Endothelial cell (in vitro differentiated cells): ENCODE results near the gene UNKL. TPM values are rescaled to one million over a fixed set of nuclear protein-coding genes. Genes with fewer than 3 reads are reported as not detected.

Source experiments
- DNase-seq: peaks from one replicate; pipeline ENCODE4 v3.0.0; 2021; ENCODE audit warnings: low spot score
- H3K27ac Mint-ChIP-seq: one replicate; pipeline ENCODE4 v1.8.0; 2021; ENCODE audit warnings: mixed read lengths, inconsistent platforms; ENCODE audit not compliant: unreplicated experiment
- H3K27me3 Mint-ChIP-seq: one replicate; pipeline ENCODE4 v1.8.0; 2021; ENCODE audit warnings: mild to moderate bottlenecking, moderate library complexity, mixed read lengths, inconsistent platforms; ENCODE audit not compliant: unreplicated experiment
- H3K36me3 Mint-ChIP-seq: one replicate; pipeline ENCODE4 v1.8.0; 2021; ENCODE audit warnings: mild to moderate bottlenecking, low read depth, mixed read lengths, inconsistent platforms; ENCODE audit not compliant: unreplicated experiment
- H3K4me1 Mint-ChIP-seq: one replicate; pipeline ENCODE4 v1.8.0; 2021; ENCODE audit warnings: mild to moderate bottlenecking, mixed read lengths, inconsistent platforms; ENCODE audit not compliant: unreplicated experiment
- H3K4me3 Mint-ChIP-seq: one replicate; pipeline ENCODE4 v1.8.0; 2021; ENCODE audit warnings: mild to moderate bottlenecking, mixed read lengths, inconsistent platforms; ENCODE audit not compliant: unreplicated experiment
- H3K9me3 Mint-ChIP-seq: one replicate; pipeline ENCODE4 v1.8.0; 2021; ENCODE audit warnings: mixed read lengths, inconsistent platforms; ENCODE audit not compliant: unreplicated experiment
- total RNA-seq: library from RNA; stranded (reverse); fragmentation: NEBNext Ultra II Directional; extraction: Animal tissue kit (Norgen Biotek cat#: 25700); gene quantifications from one replicate; pipeline ENCODE4 v1.2.1, GENCODE V29; 2021; ENCODE audit not compliant: unreplicated experiment
- TF ChIP-seq, protein P1 (sequence below): fragments of 200-600 bp; sonication (generic); IDR thresholded peaks from one replicate; pipeline ENCODE4 v1.5.0; 2021; ENCODE audit warnings: antibody characterized with exemption; ENCODE audit not compliant: unreplicated experiment

UNKL gene
- total RNA-seq, 1 donor from 2014 or later: 30.3 TPM

DNA sequence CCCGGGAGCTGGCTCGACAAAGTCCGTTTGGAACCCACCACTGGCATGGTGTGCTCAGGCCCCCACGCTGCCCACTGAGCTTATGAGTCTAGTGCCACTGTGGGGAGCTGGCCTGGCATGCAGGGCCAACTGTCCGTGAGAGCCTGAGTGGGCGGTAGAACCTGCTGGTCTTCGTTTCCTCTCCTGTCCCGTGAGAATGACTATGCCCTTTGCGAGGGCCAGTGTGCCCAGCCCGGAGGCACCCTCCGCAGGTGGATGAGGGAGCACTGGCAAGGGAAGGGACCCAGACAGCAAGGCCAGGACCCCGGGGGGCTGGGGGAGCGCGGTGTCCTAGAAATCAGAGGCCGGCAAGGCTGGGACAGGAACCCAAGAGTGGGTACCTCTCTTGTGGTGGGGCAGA lies 77.9 kb downstream of the UNKL start:
- no peak for DNase-seq
- peaks cover 2% of the 10 kb centered on the region for H3K4me1 Mint-ChIP-seq
- peaks cover 11% of the 10 kb centered on the region for H3K27me3 Mint-ChIP-seq
- H3K9me3 Mint-ChIP-seq: no peaks in the 10 kb centered on the region
- H3K4me3 Mint-ChIP-seq: no peak overlapping the region
- H3K27ac Mint-ChIP-seq: peak overlapping the region; percentile 52
- TF ChIP-seq, protein P1, sequence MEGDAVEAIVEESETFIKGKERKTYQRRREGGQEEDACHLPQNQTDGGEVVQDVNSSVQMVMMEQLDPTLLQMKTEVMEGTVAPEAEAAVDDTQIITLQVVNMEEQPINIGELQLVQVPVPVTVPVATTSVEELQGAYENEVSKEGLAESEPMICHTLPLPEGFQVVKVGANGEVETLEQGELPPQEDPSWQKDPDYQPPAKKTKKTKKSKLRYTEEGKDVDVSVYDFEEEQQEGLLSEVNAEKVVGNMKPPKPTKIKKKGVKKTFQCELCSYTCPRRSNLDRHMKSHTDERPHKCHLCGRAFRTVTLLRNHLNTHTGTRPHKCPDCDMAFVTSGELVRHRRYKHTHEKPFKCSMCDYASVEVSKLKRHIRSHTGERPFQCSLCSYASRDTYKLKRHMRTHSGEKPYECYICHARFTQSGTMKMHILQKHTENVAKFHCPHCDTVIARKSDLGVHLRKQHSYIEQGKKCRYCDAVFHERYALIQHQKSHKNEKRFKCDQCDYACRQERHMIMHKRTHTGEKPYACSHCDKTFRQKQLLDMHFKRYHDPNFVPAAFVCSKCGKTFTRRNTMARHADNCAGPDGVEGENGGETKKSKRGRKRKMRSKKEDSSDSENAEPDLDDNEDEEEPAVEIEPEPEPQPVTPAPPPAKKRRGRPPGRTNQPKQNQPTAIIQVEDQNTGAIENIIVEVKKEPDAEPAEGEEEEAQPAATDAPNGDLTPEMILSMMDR: no peak
- no peaks in the 10 kb centered on the region for H3K36me3 Mint-ChIP-seq

DNA sequence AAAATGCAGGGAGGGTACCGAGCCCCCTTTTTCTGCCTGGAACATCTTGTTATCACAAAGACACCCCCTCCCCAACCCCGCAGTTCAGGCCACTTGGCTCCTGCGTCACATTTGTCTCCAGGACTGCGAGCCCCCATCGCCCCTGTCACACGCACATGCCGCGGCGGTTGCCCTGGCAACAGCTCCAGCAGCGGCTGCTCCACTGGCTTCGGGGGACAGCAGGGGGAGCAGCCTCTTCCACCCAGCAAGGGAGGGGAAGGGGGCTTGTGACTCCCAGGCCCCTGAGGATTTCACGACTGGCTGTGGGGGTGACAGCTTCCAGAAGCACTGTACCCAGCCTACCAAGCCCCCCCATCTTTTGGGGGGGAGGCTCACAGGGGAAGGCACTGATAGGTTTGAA lies 78.5 kb downstream of the UNKL start:
- DNase-seq: no peak
- TF ChIP-seq, protein P1: no peak
- Mint-ChIP-seq H3K36me3 (no peaks in the 10 kb centered on the region), H3K9me3 (no peaks in the 10 kb centered on the region), H3K4me3 (no peak overlapping the region), H3K27ac (no peak overlapping the region), H3K4me1 (peaks cover 4% of the 10 kb centered on the region), H3K27me3 (peaks cover 16% of the 10 kb centered on the region)

DNA sequence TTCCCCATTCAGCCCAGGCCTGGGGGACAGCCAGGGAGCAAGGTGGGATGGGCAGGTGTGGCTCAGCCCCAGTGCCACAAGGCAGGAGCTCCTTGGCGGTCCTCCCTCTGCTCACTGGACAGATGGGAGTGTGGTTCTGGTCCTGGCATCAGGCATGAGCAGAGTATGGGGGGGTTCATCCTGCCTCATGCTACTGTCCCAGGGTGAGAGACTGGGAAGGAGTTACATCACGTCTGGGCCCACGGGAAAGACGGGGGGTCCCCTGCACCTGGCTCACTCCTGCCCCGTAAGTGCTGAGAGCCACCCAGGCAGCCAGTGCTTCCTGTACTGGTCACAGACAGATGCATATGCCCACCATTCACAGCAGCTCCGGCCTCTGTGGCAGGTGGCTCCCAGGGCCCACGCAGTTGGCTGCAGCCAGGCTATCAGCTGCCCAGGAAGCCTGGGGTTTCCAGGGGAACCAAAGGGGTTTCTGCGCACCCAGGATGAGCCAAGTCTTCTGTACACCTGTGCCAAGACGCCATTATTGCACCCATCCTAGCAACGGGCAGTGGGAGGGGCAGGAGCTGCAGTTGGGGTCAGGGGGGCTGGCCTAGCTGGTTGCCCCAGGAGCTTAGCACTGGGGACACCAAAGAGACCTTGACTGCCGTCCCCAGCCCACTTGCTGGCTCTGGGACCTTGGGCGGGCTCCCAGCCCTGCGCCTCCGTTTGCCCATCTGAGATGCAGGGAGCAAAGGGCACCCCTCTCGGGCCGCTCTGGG lies 79.1 kb downstream of the UNKL start:
- TF ChIP-seq, protein P1: no peak
- H3K27ac Mint-ChIP-seq: no peak overlapping the region
- peaks cover 16% of the 10 kb centered on the region for H3K27me3 Mint-ChIP-seq
- H3K36me3 Mint-ChIP-seq: no peaks in the 10 kb centered on the region
- H3K9me3 Mint-ChIP-seq: no peaks in the 10 kb centered on the region
- DNase-seq: no peak
- H3K4me3 Mint-ChIP-seq: no peak overlapping the region
- H3K4me1 Mint-ChIP-seq: peaks cover 4% of the 10 kb centered on the region

DNA sequence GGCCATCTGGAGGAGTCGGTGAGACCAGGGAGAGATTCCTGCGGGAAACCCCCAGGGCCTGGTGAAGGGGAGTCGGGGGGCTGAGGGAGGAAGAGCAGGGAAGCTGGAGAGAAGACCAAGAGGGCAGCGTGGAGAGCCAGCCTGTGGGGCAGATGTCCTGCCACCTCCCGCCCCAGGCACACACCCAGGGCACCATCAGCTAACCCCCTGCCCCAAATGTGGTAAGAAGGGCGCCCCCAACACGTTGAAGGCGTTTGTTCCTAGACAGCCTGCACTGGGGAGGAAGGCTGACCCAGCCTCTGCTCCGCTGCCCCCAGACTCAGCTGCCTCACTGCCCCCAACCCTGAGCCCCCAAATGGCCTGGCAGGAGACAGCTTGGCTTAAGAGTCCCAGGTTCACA lies 79.8 kb downstream of the UNKL start:
- DNase-seq: no peak
- no peaks in the 10 kb centered on the region for H3K9me3 Mint-ChIP-seq
- TF ChIP-seq, protein P1: no peak
- peaks cover 16% of the 10 kb centered on the region for H3K27me3 Mint-ChIP-seq
- peaks cover 4% of the 10 kb centered on the region for H3K4me1 Mint-ChIP-seq
- H3K27ac Mint-ChIP-seq: no peak overlapping the region
- no peak overlapping the region for H3K4me3 Mint-ChIP-seq
- no peaks in the 10 kb centered on the region for H3K36me3 Mint-ChIP-seq

DNA sequence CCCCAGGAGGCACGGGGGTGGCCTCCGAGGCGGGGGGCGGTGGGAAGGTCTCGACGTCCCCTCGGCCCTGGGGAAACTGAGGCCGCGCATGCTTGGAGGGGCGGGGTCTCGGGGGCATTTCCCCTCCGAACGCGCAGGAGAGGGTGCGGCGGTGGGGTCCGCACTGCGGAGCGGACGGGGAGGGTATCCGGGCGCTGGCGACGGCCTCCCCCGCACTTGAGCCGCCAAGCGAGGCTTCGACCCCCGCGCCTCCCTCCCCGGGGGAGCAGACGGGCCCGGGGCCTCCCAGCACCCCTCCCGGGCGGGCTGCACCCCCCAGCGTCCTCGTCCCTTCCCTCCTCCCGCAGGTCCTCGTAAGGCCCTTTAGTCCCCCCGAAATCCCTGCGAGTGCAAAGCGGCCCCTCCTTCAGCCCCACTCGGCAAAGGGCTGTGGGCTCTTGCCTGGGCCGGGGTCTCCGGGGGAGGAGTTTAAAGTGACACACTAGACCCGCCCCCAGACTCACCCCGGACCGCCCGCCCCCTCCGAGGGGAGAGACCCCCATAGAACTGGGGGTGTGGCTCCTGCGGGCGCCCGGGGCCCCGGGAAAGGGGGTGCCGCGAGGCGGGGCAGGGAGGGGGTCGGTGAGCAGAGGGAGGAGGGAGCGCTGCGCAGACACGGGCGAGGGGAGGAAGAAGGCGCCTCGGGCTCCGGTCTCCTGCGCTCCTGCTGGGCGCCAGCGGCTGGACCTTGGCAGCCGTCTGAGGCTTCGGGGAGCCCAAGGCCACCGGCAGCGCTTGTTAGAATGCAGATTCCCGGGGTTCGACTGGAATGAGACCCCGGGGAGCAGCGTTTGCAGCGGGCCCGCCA lies 80.4 kb downstream of the UNKL start:
- DNase-seq: no peak
- Mint-ChIP-seq H3K27ac (no peak overlapping the region), H3K36me3 (no peaks in the 10 kb centered on the region), H3K4me1 (peaks cover 4% of the 10 kb centered on the region), H3K9me3 (no peaks in the 10 kb centered on the region), H3K4me3 (no peak overlapping the region), H3K27me3 (peaks cover 16% of the 10 kb centered on the region)
- TF ChIP-seq, protein P1: no peak
